Measurements from ENCODE around the gene LMNB1. TPM values are rescaled to one million over a fixed set of nuclear protein-coding genes. Genes with fewer than 3 reads are reported as not detected.

LMNB1 gene
- total and polyA plus RNA-seq, 2 of the 13 experiments (the other 11 are each of a cell fraction or from before 2014, with no cell fraction given), result 12.5 to 159 TPM

DNA sequence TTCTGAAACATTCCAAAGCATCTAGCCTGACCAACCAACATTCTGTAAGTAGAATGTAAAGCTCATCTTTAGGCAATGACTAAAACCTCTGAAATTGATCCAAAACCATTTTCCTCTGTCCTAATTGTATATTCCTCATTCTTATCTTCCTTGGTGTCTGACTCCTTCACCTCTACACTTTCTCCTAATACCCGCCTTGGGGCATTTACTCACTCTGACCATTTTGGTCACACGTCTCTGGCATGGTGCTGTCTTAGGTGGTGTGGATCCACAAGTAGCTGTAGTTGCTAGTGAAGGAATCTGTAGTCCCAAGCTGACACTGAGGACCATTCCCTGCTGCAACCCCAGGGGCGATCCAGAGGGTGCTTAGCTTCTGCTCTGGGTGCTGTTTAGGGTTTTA is 40.8 kb upstream of the LMNB1 start (continued):
- TF ChIP-seq, protein P1, sequence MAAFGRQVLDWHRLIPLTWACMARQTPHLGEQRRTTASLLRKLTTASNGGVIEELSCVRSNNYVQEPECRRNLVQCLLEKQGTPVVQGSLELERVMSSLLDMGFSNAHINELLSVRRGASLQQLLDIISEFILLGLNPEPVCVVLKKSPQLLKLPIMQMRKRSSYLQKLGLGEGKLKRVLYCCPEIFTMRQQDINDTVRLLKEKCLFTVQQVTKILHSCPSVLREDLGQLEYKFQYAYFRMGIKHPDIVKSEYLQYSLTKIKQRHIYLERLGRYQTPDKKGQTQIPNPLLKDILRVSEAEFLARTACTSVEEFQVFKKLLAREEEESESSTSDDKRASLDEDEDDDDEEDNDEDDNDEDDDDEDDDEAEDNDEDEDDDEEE (CRISPR knock-in tag; IDR thresholded peaks at IDR 0.05), result no peak
- TF ChIP-seq GATAD1 (CRISPR knock-in tag; IDR thresholded peaks at IDR 0.05), result no peak
- TF ChIP-seq, protein P2, sequence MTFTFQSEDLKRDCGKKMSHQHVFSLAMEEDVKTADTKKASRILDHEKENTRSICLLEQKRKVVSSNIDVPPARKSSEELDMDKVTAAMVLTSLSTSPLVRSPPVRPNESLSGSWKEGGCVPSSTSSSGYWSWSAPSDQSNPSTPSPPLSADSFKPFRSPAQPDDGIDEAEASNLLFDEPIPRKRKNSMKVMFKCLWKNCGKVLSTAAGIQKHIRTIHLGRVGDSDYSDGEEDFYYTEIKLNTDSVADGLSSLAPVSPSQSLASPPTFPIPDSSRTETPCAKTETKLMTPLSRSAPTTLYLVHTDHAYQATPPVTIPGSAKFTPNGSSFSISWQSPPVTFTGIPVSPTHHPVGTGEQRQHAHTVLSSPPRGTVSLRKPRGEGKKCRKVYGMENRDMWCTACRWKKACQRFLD (CRISPR knock-in tag; IDR thresholded peaks at IDR 0.05; ENCODE audit: borderline replicate concordance), result no peak

DNA sequence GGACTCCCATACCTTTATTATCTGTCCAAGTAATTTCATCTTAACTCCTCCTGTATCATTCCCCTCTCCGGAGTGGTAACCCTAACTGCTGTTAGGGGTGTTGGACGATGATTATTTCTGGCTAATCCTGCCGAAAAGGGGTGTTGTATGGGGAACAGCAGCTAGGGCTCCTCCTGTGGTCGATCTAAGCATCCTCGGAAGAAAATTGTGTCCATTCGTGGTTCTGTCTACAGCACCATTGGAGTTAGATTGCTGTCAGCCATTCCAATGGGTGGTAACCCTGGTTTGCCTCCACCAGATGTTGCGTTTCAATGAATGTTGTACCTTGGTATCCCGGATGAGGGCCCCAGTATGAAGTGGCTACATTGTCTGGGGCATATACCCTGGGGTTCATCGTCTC is 35.6 kb upstream of the LMNB1 start:
- no peaks in the 10 kb centered on the region for H4K20me1 ChIP-seq (ENCODE audit: insufficient read depth, low read length)
- no peaks in the 10 kb centered on the region for H3K79me2 ChIP-seq (ENCODE audit: insufficient read depth, low read length)
- H3K9me3 ChIP-seq (ENCODE audit: low read length), result no peaks in the 10 kb centered on the region
- intact Hi-C loops (cut with micrococcal nuclease; ENCODE audit: unreplicated experiment) (no loop called here), in situ Hi-C loops (cut with HindIII; ENCODE audit: extremely low pct_ligation_motif_present, low pct_unique_long_range_greater_than_20kb) (no loop called here)
- WGBS (ENCODE audit: low lambda C conversion rate), result 45% methylated on average over 9 of the region's 9 CpGs
- DNase-seq (ENCODE audit: low spot score) (no peak), FAIRE-seq (no peak), ATAC-seq (peak; percentile 31; the same call in 1 of the 3 replicates)
- no peak overlapping the region for H3K9ac ChIP-seq (ENCODE audit: insufficient read depth, low read depth, low read length)
- H3K27me3 ChIP-seq (ENCODE audit: control insufficient read depth in 1 of 2, insufficient read depth in 2 of 2, low read length in 2 of 2), result no peaks in the 10 kb centered on the region; a peak in 1 of 5 replicates
- no TSS peak for BruUV-seq (replicated peaks)
- no peaks in the 10 kb centered on the region for H3K4me1 ChIP-seq (ENCODE audit: insufficient read depth, low read length)
- no peaks in the 10 kb centered on the region for H3K36me3 ChIP-seq (replicated peaks in 1 of 2; ENCODE audit: control insufficient read depth in 1 of 2, insufficient read depth in 2 of 2, low read length in 2 of 2)
- H3K4me2 ChIP-seq (ENCODE audit: low read depth, low read length), result no peak overlapping the region
- H2AFZ ChIP-seq (ENCODE audit: low read length), result no peak overlapping the region
- H3K27ac ChIP-seq (ENCODE audit: extremely low read length, insufficient read depth, low read length), result no peak overlapping the region
- ChIA-PET CTCF (ENCODE audit: low intra/inter-chr PET ratio, low total read pairs) (no interaction called here), POLR2A (no interaction called here)
- H3K4me3 ChIP-seq (replicated peaks in 1 of 3; ENCODE audit: insufficient read depth in 1 of 3, low read depth in 2 of 3, low read length in 3 of 3), result no peak overlapping the region
- TF ChIP-seq SP5 (CRISPR knock-in tag; IDR thresholded peaks at IDR 0.05; ENCODE audit: borderline replicate concordance, low read depth), result no peak
- no peak for TF ChIP-seq ZFAT (CRISPR knock-in tag; conservative IDR thresholded peaks at IDR 0.05)
- no peak for TF ChIP-seq PHF20 (CRISPR knock-in tag; IDR thresholded peaks at IDR 0.05)
- no peak for TF ChIP-seq SRY (CRISPR knock-in tag; IDR thresholded peaks at IDR 0.05)
- no peak for TF ChIP-seq DPF2 (CRISPR knock-in tag; IDR thresholded peaks at IDR 0.05; ENCODE audit: borderline replicate concordance, low read depth)
- no peak for TF ChIP-seq HOXA5 (CRISPR knock-in tag; IDR thresholded peaks at IDR 0.05)
- no peak for TF ChIP-seq ZNF616 (CRISPR knock-in tag; IDR thresholded peaks at IDR 0.05; ENCODE audit: low read depth)
- TF ChIP-seq ZNF138 (CRISPR knock-in tag; IDR thresholded peaks at IDR 0.05; ENCODE audit: low read depth), result no peak
- no peak for TF ChIP-seq FOSL2 (CRISPR knock-in tag; IDR thresholded peaks at IDR 0.05)
- TF ChIP-seq, protein P3, sequence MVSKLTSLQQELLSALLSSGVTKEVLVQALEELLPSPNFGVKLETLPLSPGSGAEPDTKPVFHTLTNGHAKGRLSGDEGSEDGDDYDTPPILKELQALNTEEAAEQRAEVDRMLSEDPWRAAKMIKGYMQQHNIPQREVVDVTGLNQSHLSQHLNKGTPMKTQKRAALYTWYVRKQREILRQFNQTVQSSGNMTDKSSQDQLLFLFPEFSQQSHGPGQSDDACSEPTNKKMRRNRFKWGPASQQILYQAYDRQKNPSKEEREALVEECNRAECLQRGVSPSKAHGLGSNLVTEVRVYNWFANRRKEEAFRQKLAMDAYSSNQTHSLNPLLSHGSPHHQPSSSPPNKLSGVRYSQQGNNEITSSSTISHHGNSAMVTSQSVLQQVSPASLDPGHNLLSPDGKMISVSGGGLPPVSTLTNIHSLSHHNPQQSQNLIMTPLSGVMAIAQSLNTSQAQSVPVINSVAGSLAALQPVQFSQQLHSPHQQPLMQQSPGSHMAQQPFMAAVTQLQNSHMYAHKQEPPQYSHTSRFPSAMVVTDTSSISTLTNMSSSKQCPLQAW (CRISPR knock-in tag; IDR thresholded peaks at IDR 0.05), result no peak
- no peak for TF ChIP-seq ARID2 (CRISPR knock-in tag; IDR thresholded peaks at IDR 0.05; ENCODE audit: borderline replicate concordance)
- no peak for TF ChIP-seq PHF8 (CRISPR knock-in tag; IDR thresholded peaks at IDR 0.05)
- TF ChIP-seq HHEX (CRISPR knock-in tag; IDR thresholded peaks at IDR 0.05), result no peak
- TF ChIP-seq ZNF367 (CRISPR knock-in tag; IDR thresholded peaks at IDR 0.05; ENCODE audit: borderline replicate concordance), result no peak
- TF ChIP-seq ZNF788 (CRISPR knock-in tag; IDR thresholded peaks at IDR 0.05; ENCODE audit: borderline replicate concordance), result no peak
- no peak for TF ChIP-seq CEBPG (CRISPR knock-in tag; IDR thresholded peaks at IDR 0.05)
- no peak for TF ChIP-seq HOXA7 (CRISPR knock-in tag; IDR thresholded peaks at IDR 0.05)
- TF ChIP-seq, protein P4, sequence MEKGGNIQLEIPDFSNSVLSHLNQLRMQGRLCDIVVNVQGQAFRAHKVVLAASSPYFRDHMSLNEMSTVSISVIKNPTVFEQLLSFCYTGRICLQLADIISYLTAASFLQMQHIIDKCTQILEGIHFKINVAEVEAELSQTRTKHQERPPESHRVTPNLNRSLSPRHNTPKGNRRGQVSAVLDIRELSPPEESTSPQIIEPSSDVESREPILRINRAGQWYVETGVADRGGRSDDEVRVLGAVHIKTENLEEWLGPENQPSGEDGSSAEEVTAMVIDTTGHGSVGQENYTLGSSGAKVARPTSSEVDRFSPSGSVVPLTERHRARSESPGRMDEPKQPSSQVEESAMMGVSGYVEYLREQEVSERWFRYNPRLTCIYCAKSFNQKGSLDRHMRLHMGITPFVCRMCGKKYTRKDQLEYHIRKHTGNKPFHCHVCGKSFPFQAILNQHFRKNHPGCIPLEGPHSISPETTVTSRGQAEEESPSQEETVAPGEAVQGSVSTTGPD (CRISPR knock-in tag; IDR thresholded peaks at IDR 0.05), result no peak
